ENCODE data around the gene AMMECR1. TPM values are rescaled to one million over a fixed set of nuclear protein-coding genes. Genes with fewer than 3 reads are reported as not detected.

The AMMECR1 gene
- total and polyA plus RNA-seq, 2 of the 8 experiments (the other 6 are each of a cell fraction or from before 2014, with no cell fraction given) = 10.2 to 21.2 TPM

DNA sequence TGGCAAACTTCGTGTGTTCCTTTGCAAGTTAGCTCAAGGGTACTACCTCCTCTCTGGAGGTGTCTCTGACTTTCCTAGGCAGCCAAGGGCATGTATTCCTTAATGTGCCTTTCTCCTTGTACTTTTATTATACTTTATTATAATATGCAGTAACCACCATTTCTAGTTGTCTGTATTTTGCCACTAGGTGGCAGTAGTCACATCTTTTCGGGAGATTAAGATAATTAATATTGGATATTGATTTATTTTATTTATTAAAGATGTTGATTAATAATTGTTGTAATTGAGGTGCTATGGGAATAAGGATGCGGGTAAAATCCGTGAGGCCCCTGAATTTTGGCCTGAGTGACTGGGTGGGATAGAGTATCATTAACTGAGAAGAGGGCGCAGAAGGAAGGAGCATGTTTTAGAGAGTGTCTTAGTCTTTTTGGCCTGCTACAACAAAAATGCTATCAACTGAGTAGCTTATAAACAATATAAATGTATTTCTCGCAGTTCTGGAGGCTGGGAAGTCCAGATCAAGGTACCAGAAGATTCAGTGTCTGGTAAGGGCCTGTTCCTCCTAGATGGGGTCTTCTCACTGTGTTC is 161.6 kb downstream of the AMMECR1 start:
- Histone ChIP-seq H3K14ac (ENCODE audit: insufficient read length) (no peak overlapping the region), H3K27ac (ENCODE audit: low read depth, low read length) (no peak overlapping the region), H3K9ac (replicated peaks in 1 of 4; ENCODE audit: extremely low read depth in 1 of 4, low read depth in 3 of 4, low read length in 3 of 4) (no peak overlapping the region), H4K91ac (replicated peaks; ENCODE audit: insufficient read length, low read length) (no peak overlapping the region), H2AFZ (ENCODE audit: low read length) (no peak overlapping the region), H3K23ac (ENCODE audit: insufficient read length) (no peak overlapping the region), H3K4me1 (replicated peaks in 1 of 4; ENCODE audit: control insufficient read depth in 3 of 4, insufficient read depth in 4 of 4, low read length in 3 of 4) (peaks cover 0 to 6% (median under 1%) of the 10 kb centered on the region in 4 experiments; a peak in 3 of 7 replicates), H2BK120ac (replicated peaks; ENCODE audit: low read depth, low read length) (no peak overlapping the region), H2BK15ac (ENCODE audit: low read length) (no peak overlapping the region), H2BK12ac (ENCODE audit: low read depth, low read length) (no peak overlapping the region), H2BK5ac (ENCODE audit: low read depth, low read length) (no peak overlapping the region), H3K4ac (replicated peaks; ENCODE audit: insufficient read length, low read depth, low read length) (no peak overlapping the region), H4K20me1 (replicated peaks in 1 of 2; ENCODE audit: control insufficient read depth in 1 of 2, insufficient read depth in 2 of 2, low read length in 2 of 2) (peaks cover 0 to 2% of the 10 kb centered on the region in 2 experiments), H3K79me1 (ENCODE audit: low read depth, low read length) (no peaks in the 10 kb centered on the region), H3K23me2 (ENCODE audit: low read depth, low read length) (no peaks in the 10 kb centered on the region), H2BK20ac (ENCODE audit: low read length) (no peak overlapping the region), H4K5ac (ENCODE audit: insufficient read length, low read depth, low read length) (no peak overlapping the region), H3K56ac (replicated peaks; ENCODE audit: insufficient read length, low read depth, low read length) (no peak overlapping the region), H3K9me3 (ENCODE audit: insufficient read depth in 2 of 2, low read depth in 1 of 2, low read length in 1 of 2) (no peaks in the 10 kb centered on the region), H3K4me3 (ENCODE audit: extremely low read depth in 1 of 4, insufficient read depth in 2 of 4, low read depth in 3 of 4, low read length in 4 of 4) (no peak overlapping the region), H3K79me2 (ENCODE audit: control insufficient read depth in 1 of 2, insufficient read depth in 2 of 2, low read length in 2 of 2) (no peaks in the 10 kb centered on the region), H3K4me2 (ENCODE audit: insufficient read depth in 1 of 2, low read depth in 2 of 2, low read length in 2 of 2) (no peak overlapping the region), H3K36me3 (ENCODE audit: control insufficient read depth in 2 of 4, insufficient read depth in 4 of 4, low read length in 3 of 4) (no peaks in the 10 kb centered on the region), H2AK5ac (ENCODE audit: low read depth, low read length) (no peak overlapping the region), H4K8ac (ENCODE audit: extremely low read depth, insufficient read depth, low read length) (no peak overlapping the region), H3K18ac (ENCODE audit: extremely low read depth, low read length) (no peak overlapping the region), H3K27me3 (replicated peaks in 1 of 4; ENCODE audit: control insufficient read depth in 3 of 4, extremely low read depth in 1 of 4, insufficient read depth in 3 of 4, low read length in 3 of 4) (no peaks in the 10 kb centered on the region)
- no peak for DNase-seq (ENCODE audit: low read depth in 1 of 2, low spot score in 2 of 2)
- WGBS, 2 experiments (ENCODE audit: extremely low coverage in 1 of 2, insufficient coverage in 1 of 2, insufficient read length in 1 of 2, insufficient replicate concordance in 2 of 2, low coverage in 1 of 2, low lambda C conversion rate in 2 of 2, missing lambda C conversion rate in 1 of 2) = 76% methylated on average over 6 of the region's 6 CpGs; no CpG with 5 or more reads in 1 of the 2 experiments
- TF ChIP-seq CTBP2 (IDR thresholded peaks at IDR 0.05; ENCODE audit: borderline replicate concordance, insufficient read depth, insufficient read length, low read length) (no peak), KDM4A (IDR thresholded peaks at IDR 0.05; ENCODE audit: low read depth, low read length, severe bottlenecking) (no peak), POLR2AphosphoS5 (IDR thresholded peaks at IDR 0.05; ENCODE audit: low read depth, low read length) (no peak), EZH2 (IDR thresholded peaks at IDR 0.05; ENCODE audit: low read depth, low read length, severe bottlenecking) (no peak), MAFK (IDR thresholded peaks at IDR 0.05; ENCODE audit: low read depth, low read length) (no peak), YY1 (IDR thresholded peaks at IDR 0.05; ENCODE audit: low read depth, low read length) (no peak)
- TF ChIP-seq, protein P1, sequence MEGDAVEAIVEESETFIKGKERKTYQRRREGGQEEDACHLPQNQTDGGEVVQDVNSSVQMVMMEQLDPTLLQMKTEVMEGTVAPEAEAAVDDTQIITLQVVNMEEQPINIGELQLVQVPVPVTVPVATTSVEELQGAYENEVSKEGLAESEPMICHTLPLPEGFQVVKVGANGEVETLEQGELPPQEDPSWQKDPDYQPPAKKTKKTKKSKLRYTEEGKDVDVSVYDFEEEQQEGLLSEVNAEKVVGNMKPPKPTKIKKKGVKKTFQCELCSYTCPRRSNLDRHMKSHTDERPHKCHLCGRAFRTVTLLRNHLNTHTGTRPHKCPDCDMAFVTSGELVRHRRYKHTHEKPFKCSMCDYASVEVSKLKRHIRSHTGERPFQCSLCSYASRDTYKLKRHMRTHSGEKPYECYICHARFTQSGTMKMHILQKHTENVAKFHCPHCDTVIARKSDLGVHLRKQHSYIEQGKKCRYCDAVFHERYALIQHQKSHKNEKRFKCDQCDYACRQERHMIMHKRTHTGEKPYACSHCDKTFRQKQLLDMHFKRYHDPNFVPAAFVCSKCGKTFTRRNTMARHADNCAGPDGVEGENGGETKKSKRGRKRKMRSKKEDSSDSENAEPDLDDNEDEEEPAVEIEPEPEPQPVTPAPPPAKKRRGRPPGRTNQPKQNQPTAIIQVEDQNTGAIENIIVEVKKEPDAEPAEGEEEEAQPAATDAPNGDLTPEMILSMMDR (IDR thresholded peaks at IDR 0.05; ENCODE audit: control extremely low read depth in 1 of 3, insufficient read depth in 1 of 3, low read depth in 1 of 3, low read length in 3 of 3) = peak in 2 of 3 experiments; percentile 2 to 6; a peak in 2 of 4 replicates
- TF ChIP-seq, protein P2, sequence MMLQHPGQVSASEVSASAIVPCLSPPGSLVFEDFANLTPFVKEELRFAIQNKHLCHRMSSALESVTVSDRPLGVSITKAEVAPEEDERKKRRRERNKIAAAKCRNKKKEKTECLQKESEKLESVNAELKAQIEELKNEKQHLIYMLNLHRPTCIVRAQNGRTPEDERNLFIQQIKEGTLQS (IDR thresholded peaks at IDR 0.05; ENCODE audit: insufficient read depth, low read depth, low read length) = no peak
- ChIA-PET POLR2A (ENCODE audit: partially characterized antibody) (no interaction called here), CTCF (ENCODE audit: partially characterized antibody) (interaction anchor here (0.7 to 34.1 kb wide), 11 partner anchors 10 to 337 kb away, joined by 3 to 742 read pairs (median 4); no protein-coding TSS in a partner anchor)
- no peak for FAIRE-seq
